ENCODE measurements around the gene XPC.
A peak's percentile ranks its signal among the peaks of the same experiment; 100 is the strongest.
"Not testable (repeated sequence)": the region's sequence is repeated elsewhere in the genome, so short reads cannot be mapped to it uniquely, and the experiment has no call there.

Gene XPC

GRCh38 chr3:14132120-14132519 is 46.3 kb downstream of the XPC start:
- DNase-seq (ENCODE audit: low read depth): no peak

- no peak for DNase-seq (ENCODE audit: low read depth)
Measured at GRCh38 chr3:14131134-14131533, 47.3 kb downstream of the XPC start.

- no peak for DNase-seq (ENCODE audit: low read depth)
Measured at GRCh38 chr3:14130707-14131106, 47.7 kb downstream of the XPC start.

- DNase-seq (ENCODE audit: low read depth): no peak
Measured at GRCh38 chr3:14130230-14130629, 48.2 kb downstream of the XPC start.

GRCh38 chr3:14129296-14129695 is 49.1 kb downstream of the XPC start:
- no peak for DNase-seq (ENCODE audit: low read depth)

- no peak for DNase-seq (ENCODE audit: low read depth)
Measured at GRCh38 chr3:14128724-14129123, 49.7 kb downstream of the XPC start.

GRCh38 chr3:14127516-14128161 is 50.8 kb downstream of the XPC start:
- no peak for DNase-seq (ENCODE audit: low read depth)

GRCh38 chr3:14126887-14127505 is 51.4 kb downstream of the XPC start:
- DNase-seq (ENCODE audit: low read depth): no peak

- no peak for DNase-seq (ENCODE audit: low read depth)
Measured at GRCh38 chr3:14126017-14126886, 52.1 kb downstream of the XPC start.

- DNase-seq (ENCODE audit: low read depth): peak; percentile 88
Measured at GRCh38 chr3:14125193-14126016, 53.0 kb downstream of the XPC start.

- peak; percentile 96 for DNase-seq (ENCODE audit: low read depth)
Measured at GRCh38 chr3:14124615-14125192, 53.7 kb downstream of the XPC start, which contains the start of the genes CHCHD4 and TMEM43. Gene CHCHD4, minus strand, starts transcription at chr3:14124870. Its CDS starts 194 bp downstream, at chr3:14124676. Gene TMEM43, plus strand, starts transcription at chr3:14125052. Its CDS starts 142 bp downstream, at chr3:14125194.

- peak; percentile 28 for DNase-seq (ENCODE audit: low read depth)
Measured at GRCh38 chr3:14124223-14124614, 54.2 kb downstream of the XPC start.

GRCh38 chr3:14123308-14124222 is 54.8 kb downstream of the XPC start:
- no peak for DNase-seq (ENCODE audit: low read depth)

- no peak for DNase-seq (ENCODE audit: low read depth)
Measured at GRCh38 chr3:14122301-14122700, 56.1 kb downstream of the XPC start.

- DNase-seq (ENCODE audit: low read depth): no peak
Measured at GRCh38 chr3:14121859-14122258, 56.5 kb downstream of the XPC start.

- DNase-seq (ENCODE audit: low read depth): not testable (repeated sequence)
Measured at GRCh38 chr3:14120921-14121448, 57.4 kb downstream of the XPC start.

GRCh38 chr3:14120111-14120920 is 58.1 kb downstream of the XPC start:
- no peak for DNase-seq (ENCODE audit: low read depth)

GRCh38 chr3:14119651-14120050 is 58.8 kb downstream of the XPC start:
- DNase-seq (ENCODE audit: low read depth): no peak

All from HS-5 (cell line).